ENCODE measurements around the gene LRCH3. TPM values are rescaled to one million over a fixed set of nuclear protein-coding genes. Genes with fewer than 3 reads are reported as not detected.

Gene LRCH3
- total and polyA plus RNA-seq, 12 donors: 7.1 to 33.2 (median 26.3) TPM

DNA sequence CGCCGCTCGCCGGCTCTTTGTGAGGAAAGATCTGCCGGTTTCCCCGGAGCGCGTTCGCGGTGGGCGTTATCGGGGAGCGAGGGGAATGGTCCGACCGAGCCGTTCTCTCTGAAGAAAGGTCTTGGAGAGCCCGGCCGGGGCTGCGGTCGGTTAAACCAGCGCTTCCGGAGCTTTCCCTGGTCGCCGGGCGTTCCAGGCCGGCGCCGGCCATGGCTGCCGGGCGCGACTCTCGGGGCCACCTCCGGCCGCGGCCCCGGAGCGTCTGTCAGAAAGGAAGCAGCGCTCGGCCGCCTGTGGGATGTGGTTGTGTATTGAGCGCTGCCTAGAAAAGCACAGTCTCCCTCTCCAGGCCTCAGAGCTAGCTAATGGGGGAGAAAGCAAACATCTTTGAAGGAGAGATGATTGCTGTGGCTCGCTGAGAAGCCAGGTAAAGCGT, 40.6 kb upstream of the LRCH3 start:
- TF ChIP-seq, protein P1, sequence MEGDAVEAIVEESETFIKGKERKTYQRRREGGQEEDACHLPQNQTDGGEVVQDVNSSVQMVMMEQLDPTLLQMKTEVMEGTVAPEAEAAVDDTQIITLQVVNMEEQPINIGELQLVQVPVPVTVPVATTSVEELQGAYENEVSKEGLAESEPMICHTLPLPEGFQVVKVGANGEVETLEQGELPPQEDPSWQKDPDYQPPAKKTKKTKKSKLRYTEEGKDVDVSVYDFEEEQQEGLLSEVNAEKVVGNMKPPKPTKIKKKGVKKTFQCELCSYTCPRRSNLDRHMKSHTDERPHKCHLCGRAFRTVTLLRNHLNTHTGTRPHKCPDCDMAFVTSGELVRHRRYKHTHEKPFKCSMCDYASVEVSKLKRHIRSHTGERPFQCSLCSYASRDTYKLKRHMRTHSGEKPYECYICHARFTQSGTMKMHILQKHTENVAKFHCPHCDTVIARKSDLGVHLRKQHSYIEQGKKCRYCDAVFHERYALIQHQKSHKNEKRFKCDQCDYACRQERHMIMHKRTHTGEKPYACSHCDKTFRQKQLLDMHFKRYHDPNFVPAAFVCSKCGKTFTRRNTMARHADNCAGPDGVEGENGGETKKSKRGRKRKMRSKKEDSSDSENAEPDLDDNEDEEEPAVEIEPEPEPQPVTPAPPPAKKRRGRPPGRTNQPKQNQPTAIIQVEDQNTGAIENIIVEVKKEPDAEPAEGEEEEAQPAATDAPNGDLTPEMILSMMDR (IDR thresholded peaks at IDR 0.05): peak in 4 of 9 donors; percentile 8 to 35 (median 31)
- H3K36me3 ChIP-seq: no peaks in the 10 kb centered on the region
- 0% methylated on average over 41 to 43 of the region's 43 CpGs for WGBS, 2 donors
- peak overlapping the region; percentile 79 to 94 (median 85) for H3K4me3 ChIP-seq
- peak overlapping the region; percentile 85 to 98 (median 98) for H3K27ac ChIP-seq
- H3K9me3 ChIP-seq: no peaks in the 10 kb centered on the region
- H3K4me1 ChIP-seq: peaks cover 5 to 72% (median 42%) of the 10 kb centered on the region in 9 donors
- intact Hi-C loops (cut with DNase I): loop anchor here in 5 of 10 donors (5.0 kb wide), 2 partner anchors 38 to 42 kb away; partner anchors contain the start of gene LRCH3 (in 5 of the 5)
- DNase-seq (peak; percentile 69), ATAC-seq (peak; percentile 62 to 83 (median 73))
- no peaks in the 10 kb centered on the region for H3K27me3 ChIP-seq

- Histone ChIP-seq H3K4me3 (peak overlapping the region; percentile 79 to 94 (median 85)), H3K9me3 (no peaks in the 10 kb centered on the region), H3K4me1 (peaks cover 5 to 73% (median 43%) of the 10 kb centered on the region in 9 donors), H3K27ac (peak overlapping the region; percentile 85 to 98 (median 98)), H3K27me3 (no peaks in the 10 kb centered on the region), H3K36me3 (no peaks in the 10 kb centered on the region)
- ATAC-seq (peak in 7 of 8 donors; percentile 5 to 40 (median 29)), DNase-seq (peak; percentile 45 to 60)
- TF ChIP-seq, protein P1 (IDR thresholded peaks at IDR 0.05): peak in 1 of 9 donors; percentile 1
- intact Hi-C loops (cut with DNase I): loop anchor here in 5 of 10 donors (5.0 kb wide), 2 partner anchors 39 to 41 kb away; partner anchors contain the start of gene LRCH3 (in 5 of the 5)
- WGBS, 2 donors: 4 to 8% methylated on average over 36 of the region's 36 CpGs
Observed at GRCh38 chr3:197750858-197751737, 40.0 kb upstream of the LRCH3 start.

- Histone ChIP-seq H3K4me1 (peaks cover 5 to 73% (median 48%) of the 10 kb centered on the region in 9 donors), H3K27me3 (no peaks in the 10 kb centered on the region), H3K9me3 (no peaks in the 10 kb centered on the region), H3K4me3 (peak overlapping the region in 8 of 10 donors; percentile 79 to 94 (median 88)), H3K36me3 (peaks cover 0 to 8% (median 5%) of the 10 kb centered on the region in 9 donors), H3K27ac (peak overlapping the region in 9 of 10 donors; percentile 85 to 98 (median 97))
- intact Hi-C loops (cut with DNase I): loop anchor here in 5 of 10 donors (5.0 kb wide), 2 partner anchors 40 kb away; partner anchors contain the start of gene LRCH3 (in 5 of the 5)
- ATAC-seq (no peak), DNase-seq (no peak)
- WGBS, 2 donors: 81 to 84% methylated on average over 5 of the region's 5 CpGs
- TF ChIP-seq, protein P1 (IDR thresholded peaks at IDR 0.05): no peak
Observed at GRCh38 chr3:197752107-197752506, 38.9 kb upstream of the LRCH3 start.

- no peak overlapping the region for H3K4me3 ChIP-seq
- no peaks in the 10 kb centered on the region for H3K27me3 ChIP-seq
- peak overlapping the region in 2 of 10 donors; percentile 18 to 98 for H3K27ac ChIP-seq
- no peaks in the 10 kb centered on the region for H3K9me3 ChIP-seq
- intact Hi-C loops (cut with DNase I): loop anchor here in 5 of 10 donors (5.0 kb wide), 2 partner anchors 39 to 41 kb away; partner anchors contain the start of gene LRCH3 (in 5 of the 5)
- 82 to 84% methylated on average over 3 of the region's 3 CpGs for WGBS, 2 donors
- H3K4me1 ChIP-seq: peaks cover 5 to 72% (median 41%) of the 10 kb centered on the region in 9 donors
- no peak for ATAC-seq
- TF ChIP-seq, protein P1 (IDR thresholded peaks at IDR 0.05): peak in 1 of 9 donors; percentile 15
- DNase-seq: no peak
- H3K36me3 ChIP-seq: peaks cover 0 to 19% (median 9%) of the 10 kb centered on the region in 9 donors
Observed at GRCh38 chr3:197753263-197753662, 37.8 kb upstream of the LRCH3 start.

All from heart right ventricle (tissue), 16 donors.